Measurements from ENCODE around the gene ERI3. TPM values are rescaled to one million over a fixed set of nuclear protein-coding genes. Genes with fewer than 3 reads are reported as not detected.

The ERI3 gene
- polyA plus RNA-seq, 2 of the 4 experiments (the other 2 are of a cell fraction) = 43.4 to 44.7 TPM

- Histone ChIP-seq H3K27ac (no peak overlapping the region), H3K4me3 (no peak overlapping the region), H3K4me1 (peaks cover 4% of the 10 kb centered on the region; the same call in 1 of the 3 replicates), H3K9me3 (peaks cover 4% of the 10 kb centered on the region; the same call in 1 of the 3 replicates), H3K4me2 (no peak overlapping the region)
- 100% methylated on average over 1 of the region's 5 CpGs for WGBS (ENCODE audit: missing lambda C conversion rate)
- TF ChIP-seq TFCP2L1 (CRISPR knock-in tag; IDR thresholded peaks at IDR 0.05) (no peak), RFX5 (IDR thresholded peaks at IDR 0.05) (no peak), GATA3 (IDR thresholded peaks at IDR 0.05; ENCODE audit: borderline replicate concordance) (no peak), CBX8 (IDR thresholded peaks at IDR 0.05) (no peak), POLR2AphosphoS2 (conservative IDR thresholded peaks at IDR 0.05; ENCODE audit: low read length) (no peak), REST (IDR thresholded peaks at IDR 0.05) (no peak)
- POLR2A ChIA-PET = no interaction called here
- DNase-seq (ENCODE audit: low read depth in 1 of 2, low spot score in 1 of 2) (no peak), ATAC-seq (no peak), FAIRE-seq (no peak)
- CTCF ChIA-PET = no interaction called here
Measured at GRCh38 chr1:44222397-44223186, 132.5 kb downstream of the ERI3 start.

- CTCF ChIA-PET = interaction anchor here (5.1 kb wide), 1 partner anchor 374 kb away, joined by 51 read pairs; no protein-coding TSS in a partner anchor
- 97% methylated on average over 22 of the region's 23 CpGs for WGBS (ENCODE audit: missing lambda C conversion rate)
Measured at GRCh38 chr1:44221769-44222168, 133.3 kb downstream of the ERI3 start.

GRCh38 chr1:44220755-44221154, 134.3 kb downstream of the ERI3 start:
- POLR2A ChIA-PET = interaction anchor here (1.0 kb wide), 1 partner anchor 36 kb away, joined by 3 read pairs; no protein-coding TSS in a partner anchor
- FAIRE-seq (no peak), DNase-seq (ENCODE audit: low read depth in 1 of 2, low spot score in 1 of 2) (no peak), ATAC-seq (no peak)
- Histone ChIP-seq H3K4me3 (no peak overlapping the region), H3K27ac (no peak overlapping the region), H3K9me3 (no peaks in the 10 kb centered on the region), H3K4me2 (no peak overlapping the region), H3K4me1 (peaks cover 4% of the 10 kb centered on the region; the same call in 1 of the 3 replicates)
- 100% methylated on average over 2 of the region's 10 CpGs for WGBS (ENCODE audit: missing lambda C conversion rate)
- CTCF ChIA-PET = interaction anchor here (5.1 kb wide), 1 partner anchor 375 kb away, joined by 51 read pairs; no protein-coding TSS in a partner anchor
- TF ChIP-seq HDAC2 (IDR thresholded peaks at IDR 0.05) (no peak), NFE2L2 (conservative IDR thresholded peaks at IDR 0.05; ENCODE audit: low read length) (no peak), NR3C1 (IDR thresholded peaks at IDR 0.05) (no peak), MAFK (IDR thresholded peaks at IDR 0.05; ENCODE audit: partially characterized antibody) (no peak), ESRRA (IDR thresholded peaks at IDR 0.05; ENCODE audit: borderline replicate concordance, low read length) (no peak), TFCP2L1 (CRISPR knock-in tag; IDR thresholded peaks at IDR 0.05) (no peak), MAX (IDR thresholded peaks at IDR 0.05) (no peak), POLR2A (IDR thresholded peaks at IDR 0.05; ENCODE audit: low read length) (no peak), RAD21 (conservative IDR thresholded peaks at IDR 0.05 in 1 of 2, IDR thresholded peaks at IDR 0.05 in 1 of 2) (no peak), CEBPB (IDR thresholded peaks at IDR 0.05) (no peak), HOXA7 (CRISPR knock-in tag; IDR thresholded peaks at IDR 0.05) (no peak), KDM5A (IDR thresholded peaks at IDR 0.05) (no peak), FOSL2 (IDR thresholded peaks at IDR 0.05) (no peak), FOSL2 (CRISPR knock-in tag; IDR thresholded peaks at IDR 0.05) (no peak), HMGXB4 (CRISPR knock-in tag; IDR thresholded peaks at IDR 0.05; ENCODE audit: borderline replicate concordance) (no peak), SREBF2 (IDR thresholded peaks at IDR 0.05) (no peak), CHD4 (IDR thresholded peaks at IDR 0.05; ENCODE audit: borderline replicate concordance) (no peak), MAZ (IDR thresholded peaks at IDR 0.05; ENCODE audit: borderline replicate concordance, low read depth, low read length) (no peak), HEYL (CRISPR knock-in tag; IDR thresholded peaks at IDR 0.05) (no peak)

More at GRCh38 chr1:44221769-44222168, 133.3 kb downstream of the ERI3 start:
- DNase-seq (ENCODE audit: low read depth in 1 of 2, low spot score in 1 of 2) (no peak), ATAC-seq (no peak), FAIRE-seq (no peak)
- Histone ChIP-seq H3K27ac (no peak overlapping the region), H3K4me2 (no peak overlapping the region), H3K4me1 (peaks cover 4% of the 10 kb centered on the region; the same call in 1 of the 3 replicates), H3K9me3 (peaks cover under 1% of the 10 kb centered on the region; the same call in 1 of the 3 replicates), H3K4me3 (no peak overlapping the region)
- TF ChIP-seq MAX (IDR thresholded peaks at IDR 0.05) (no peak), FOSL2 (IDR thresholded peaks at IDR 0.05) (no peak), FOSL2 (CRISPR knock-in tag; IDR thresholded peaks at IDR 0.05) (no peak), HEYL (CRISPR knock-in tag; IDR thresholded peaks at IDR 0.05) (no peak), CEBPB (IDR thresholded peaks at IDR 0.05) (no peak), POLR2AphosphoS2 (conservative IDR thresholded peaks at IDR 0.05; ENCODE audit: low read length) (no peak), EP300 (IDR thresholded peaks at IDR 0.05) (no peak)
- POLR2A ChIA-PET = no interaction called here
